DND-41 (cell line): ENCODE data around the gene MTERF4.

Experiments
- ATAC-seq: fragments of 200-7000 bp; cut with Tn5 transposase; 3 replicates; pipeline ENCODE4 v1.9.1; 2021; ENCODE audit warnings: low read depth; ENCODE audit not compliant: insufficient read depth
- DNase-seq: peaks from one replicate; pipeline ENCODE4 v3.0.0-alpha.2; 2020
- H2AFZ ChIP-seq: 2 replicates; pipeline ENCODE4 v1.6.0; 2012; ENCODE audit warnings: low read depth, low read length
- H3K27ac ChIP-seq: 2 replicates; pipeline ENCODE4 v1.5.1; 2012; ENCODE audit warnings: low read length, inconsistent platforms
- H3K27me3 ChIP-seq: fragments of 200-600 bp; sonication (generic); 2 replicates; pipeline ENCODE4 v1.6.0; 2012; ENCODE audit warnings: low read length, mild to moderate bottlenecking, inconsistent platforms; ENCODE audit not compliant: insufficient read depth, poor library complexity
- H3K36me3 ChIP-seq: 2 replicates; pipeline ENCODE4 v1.5.1; 2012; ENCODE audit warnings: low read length, inconsistent platforms; ENCODE audit not compliant: insufficient read depth
- H3K4me1 ChIP-seq: 2 replicates; pipeline ENCODE4 v1.5.1; 2012; ENCODE audit warnings: mild to moderate bottlenecking, low read length; ENCODE audit not compliant: insufficient read depth
- H3K4me2 ChIP-seq: 2 replicates; pipeline ENCODE4 v1.6.0; 2012; ENCODE audit warnings: mild to moderate bottlenecking, moderate library complexity, low read length, inconsistent platforms; ENCODE audit not compliant: insufficient read depth
- H3K4me3 ChIP-seq, 2 experiments: fragments of 200-600 bp in 1 of 2; shearing (Covaris generic) in 1 of 2; 2 replicates each; pipeline ENCODE4 v1.5.1; 2012 to 2016; ENCODE audit warnings: inconsistent platforms in 2 of 2, low read length in 2 of 2, mild to moderate bottlenecking in 2 of 2, low read depth in 1 of 2, moderate library complexity in 1 of 2
- H3K79me2 ChIP-seq: 2 replicates; pipeline ENCODE4 v1.6.0; 2012; ENCODE audit warnings: low read length, inconsistent platforms; ENCODE audit not compliant: insufficient read depth
- H3K9ac ChIP-seq: 2 replicates; pipeline ENCODE4 v1.6.0; 2012; ENCODE audit warnings: low read depth, mild to moderate bottlenecking, inconsistent platforms, low read length, moderate library complexity
- H3K9me3 ChIP-seq: 2 replicates; pipeline ENCODE4 v1.5.1; 2012; ENCODE audit warnings: low read length, moderate library complexity, mild to moderate bottlenecking, inconsistent platforms; ENCODE audit not compliant: insufficient read depth, severe bottlenecking
- H4K20me1 ChIP-seq: 2 replicates; pipeline ENCODE4 v1.6.0; 2012; ENCODE audit warnings: low read length; ENCODE audit not compliant: insufficient read depth
- EZH2 ChIP-seq: IDR thresholded peaks from 3 replicates; pipeline ENCODE4 v1.6.1; 2012; ENCODE audit warnings: borderline replicate concordance, low read depth, mild to moderate bottlenecking, moderate library complexity, low read length, inconsistent platforms; ENCODE audit not compliant: severe bottlenecking
- TF ChIP-seq, protein P1 (sequence below): IDR thresholded peaks from 2 replicates; pipeline ENCODE4 v1.5.1; 2012; ENCODE audit warnings: borderline replicate concordance, low read length, moderate library complexity, mild to moderate bottlenecking; ENCODE audit not compliant: poor library complexity, severe bottlenecking; ENCODE audit errors: extremely low read depth

The MTERF4 gene

DNA sequence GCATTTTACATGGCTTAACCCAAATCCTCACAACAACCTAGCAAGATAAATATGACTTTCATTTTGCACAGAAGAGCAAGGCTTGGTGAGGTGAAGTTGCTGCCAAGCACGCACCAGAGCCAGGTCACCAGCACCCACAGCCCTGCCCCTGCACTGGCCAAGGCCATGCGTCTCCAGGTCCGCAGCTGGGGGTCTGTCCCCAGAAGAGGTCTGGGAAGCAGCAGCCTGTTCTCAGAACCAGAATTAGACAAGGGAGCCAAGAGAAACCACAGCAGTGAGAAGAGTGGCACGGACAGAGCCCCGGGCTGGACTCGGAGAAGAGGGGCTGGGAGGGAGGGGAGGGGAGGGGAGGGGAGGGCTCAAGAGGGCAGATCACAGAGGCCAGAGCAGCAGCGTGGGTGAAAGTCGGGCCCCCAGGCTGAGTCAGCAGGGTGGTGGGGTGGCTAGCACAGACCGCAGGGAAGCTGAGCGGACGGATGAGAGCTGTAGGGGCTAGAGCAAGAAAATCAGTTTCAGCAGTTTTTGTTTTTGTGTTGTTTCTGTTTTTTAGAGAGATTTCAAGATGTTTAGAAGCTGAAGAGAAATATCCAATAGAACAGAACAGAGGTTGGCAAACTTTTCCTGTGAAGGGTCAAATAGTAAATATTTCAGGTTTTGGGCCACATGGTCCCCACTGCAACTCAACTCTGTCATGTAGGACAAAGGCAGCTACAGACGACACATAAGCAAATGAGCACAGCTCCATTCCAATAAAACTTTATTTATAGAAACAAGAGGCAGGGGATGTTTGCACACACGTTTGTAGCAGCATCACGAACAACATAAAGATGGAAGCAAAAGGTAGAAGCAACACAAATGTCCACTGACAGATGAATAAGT, 7.4 kb upstream of the MTERF4 start:
- Histone ChIP-seq H3K9me3 (no peaks in the 10 kb centered on the region), H3K27ac (no peak overlapping the region), H3K4me2 (no peak overlapping the region), H3K27me3 (no peaks in the 10 kb centered on the region), H4K20me1 (0 out of 2 replicates have a peak, but pooled peaks cover 3% of the 10 kb centered on the region), H3K9ac (no peak overlapping the region), H3K79me2 (no peaks in the 10 kb centered on the region), H3K4me1 (no peaks in the 10 kb centered on the region), H2AFZ (no peak overlapping the region), H3K4me3 (no peak overlapping the region), H3K36me3 (peaks cover 50% of the 10 kb centered on the region)
- ATAC-seq, result no peak
- TF ChIP-seq, protein P1, sequence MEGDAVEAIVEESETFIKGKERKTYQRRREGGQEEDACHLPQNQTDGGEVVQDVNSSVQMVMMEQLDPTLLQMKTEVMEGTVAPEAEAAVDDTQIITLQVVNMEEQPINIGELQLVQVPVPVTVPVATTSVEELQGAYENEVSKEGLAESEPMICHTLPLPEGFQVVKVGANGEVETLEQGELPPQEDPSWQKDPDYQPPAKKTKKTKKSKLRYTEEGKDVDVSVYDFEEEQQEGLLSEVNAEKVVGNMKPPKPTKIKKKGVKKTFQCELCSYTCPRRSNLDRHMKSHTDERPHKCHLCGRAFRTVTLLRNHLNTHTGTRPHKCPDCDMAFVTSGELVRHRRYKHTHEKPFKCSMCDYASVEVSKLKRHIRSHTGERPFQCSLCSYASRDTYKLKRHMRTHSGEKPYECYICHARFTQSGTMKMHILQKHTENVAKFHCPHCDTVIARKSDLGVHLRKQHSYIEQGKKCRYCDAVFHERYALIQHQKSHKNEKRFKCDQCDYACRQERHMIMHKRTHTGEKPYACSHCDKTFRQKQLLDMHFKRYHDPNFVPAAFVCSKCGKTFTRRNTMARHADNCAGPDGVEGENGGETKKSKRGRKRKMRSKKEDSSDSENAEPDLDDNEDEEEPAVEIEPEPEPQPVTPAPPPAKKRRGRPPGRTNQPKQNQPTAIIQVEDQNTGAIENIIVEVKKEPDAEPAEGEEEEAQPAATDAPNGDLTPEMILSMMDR, result no peak
- no peak for TF ChIP-seq EZH2
- no peak for DNase-seq

GRCh38 chr2:241108271-241109209, 6.5 kb upstream of the MTERF4 start:
- no peak overlapping the region for H2AFZ ChIP-seq
- H3K4me3 ChIP-seq, result no peak overlapping the region
- H3K4me2 ChIP-seq, result no peak overlapping the region
- no peak overlapping the region for H3K9ac ChIP-seq
- peaks cover 6% of the 10 kb centered on the region for H3K4me1 ChIP-seq
- no peak for ATAC-seq
- 0 out of 2 replicates have a peak, but pooled peaks cover 3% of the 10 kb centered on the region for H4K20me1 ChIP-seq
- peak overlapping the region; percentile 17; the same call in 1 of the 2 replicates for H3K27ac ChIP-seq
- DNase-seq, result no peak
- no peaks in the 10 kb centered on the region for H3K27me3 ChIP-seq
- TF ChIP-seq, protein P1, result no peak
- no peak for TF ChIP-seq EZH2
- H3K79me2 ChIP-seq, result 0 out of 2 replicates have a peak, but pooled peaks cover under 1% of the 10 kb centered on the region
- H3K36me3 ChIP-seq, result peaks cover 41% of the 10 kb centered on the region
- H3K9me3 ChIP-seq, result no peaks in the 10 kb centered on the region

DNA sequence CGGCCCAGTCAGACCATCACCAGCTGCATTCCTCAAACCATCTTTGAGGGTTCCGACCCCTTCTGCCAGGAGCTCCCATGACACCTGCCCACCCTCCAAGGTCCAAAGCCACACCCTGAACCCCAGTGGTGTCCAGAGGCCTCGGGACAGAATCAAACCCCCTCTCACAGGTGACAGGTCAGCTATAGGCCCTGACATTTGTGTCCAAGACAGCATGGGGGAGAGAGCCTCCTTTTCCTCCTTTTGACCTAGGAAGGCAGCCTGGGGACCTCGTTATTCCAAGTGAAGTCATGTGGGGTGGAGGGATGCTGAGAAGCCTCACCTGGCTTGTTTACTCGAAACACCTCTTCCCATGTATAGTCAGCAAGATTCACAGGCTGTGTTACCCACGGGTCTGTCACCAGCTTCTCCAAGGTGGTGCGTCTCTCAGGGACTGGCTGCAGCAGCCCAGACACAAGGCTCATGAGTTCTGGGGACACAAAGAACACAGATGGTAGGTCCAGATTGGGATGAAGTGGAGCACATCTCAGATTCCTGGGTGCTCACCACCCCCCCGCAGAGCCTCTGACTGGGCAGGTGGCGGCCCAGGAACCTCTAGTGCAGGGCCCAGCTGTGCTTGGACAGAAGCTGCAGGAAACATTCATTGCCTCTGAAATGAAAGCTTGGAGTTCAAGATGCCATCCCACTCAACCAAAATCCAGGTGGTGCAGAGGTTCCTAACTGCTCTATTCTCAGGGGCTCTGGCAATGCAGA, 5.1 kb upstream of the MTERF4 start:
- H3K79me2 ChIP-seq, result peaks cover 14% of the 10 kb centered on the region
- no peaks in the 10 kb centered on the region for H3K27me3 ChIP-seq
- H3K4me2 ChIP-seq, result no peak overlapping the region
- no peak overlapping the region for H2AFZ ChIP-seq
- H3K4me1 ChIP-seq, result peaks cover 15% of the 10 kb centered on the region
- no peak for DNase-seq
- peaks cover 32% of the 10 kb centered on the region for H3K36me3 ChIP-seq
- H3K4me3 ChIP-seq, result no peak overlapping the region
- TF ChIP-seq, protein P1, result no peak
- no peak for TF ChIP-seq EZH2
- 0 out of 2 replicates have a peak, but pooled peaks cover 3% of the 10 kb centered on the region for H4K20me1 ChIP-seq
- H3K9me3 ChIP-seq, result no peaks in the 10 kb centered on the region
- ATAC-seq, result no peak
- H3K27ac ChIP-seq, result no peak overlapping the region
- H3K9ac ChIP-seq, result no peak overlapping the region
